NCI-H128 (cell line): ENCODE results near the gene UPK2.

Experiments
- DNase-seq: peaks from one replicate; lab custom pipeline; 2025; ENCODE audit not compliant: unreplicated experiment; lab: John Stamatoyannopoulos, UW

The UPK2 gene

DNA sequence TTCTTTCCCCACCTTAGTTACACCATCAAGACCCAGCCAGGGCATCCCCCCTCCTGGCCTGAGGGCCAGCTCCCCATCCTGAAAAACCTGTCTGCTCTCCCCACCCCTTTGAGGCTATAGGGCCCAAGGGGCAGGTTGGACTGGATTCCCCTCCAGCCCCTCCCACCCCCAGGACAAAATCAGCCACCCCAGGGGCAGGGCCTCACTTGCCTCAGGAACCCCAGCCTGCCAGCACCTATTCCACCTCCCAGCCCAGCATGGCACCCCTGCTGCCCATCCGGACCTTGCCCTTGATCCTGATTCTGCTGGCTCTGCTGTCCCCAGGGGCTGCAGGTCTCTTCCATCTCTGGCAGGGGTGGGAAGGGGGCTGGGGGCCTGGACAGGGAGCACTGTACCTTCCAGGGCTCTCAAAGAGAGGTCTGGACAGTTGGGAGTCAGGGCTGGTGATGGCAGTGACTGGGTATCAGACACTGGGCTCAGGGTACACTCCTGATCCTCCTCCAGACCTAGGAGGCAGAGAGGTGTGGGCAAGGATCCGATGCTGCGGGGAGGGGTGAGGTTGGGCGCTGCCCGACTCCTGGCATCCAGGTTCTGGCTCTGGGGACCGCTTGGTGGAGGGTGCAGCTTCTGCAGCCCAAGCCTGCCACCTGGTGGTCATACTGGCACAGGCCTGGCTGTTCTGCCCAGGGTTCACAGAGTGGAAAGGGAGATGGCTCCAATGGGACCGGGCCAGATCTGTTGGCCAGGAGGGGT, at the start of gene UPK2:
Gene UPK2 (plus strand): TSS at position 205 of the 753 bp plus-strand sequence. CDS start 53 bp downstream, at position 258.
- peak; percentile 52 for DNase-seq

DNA sequence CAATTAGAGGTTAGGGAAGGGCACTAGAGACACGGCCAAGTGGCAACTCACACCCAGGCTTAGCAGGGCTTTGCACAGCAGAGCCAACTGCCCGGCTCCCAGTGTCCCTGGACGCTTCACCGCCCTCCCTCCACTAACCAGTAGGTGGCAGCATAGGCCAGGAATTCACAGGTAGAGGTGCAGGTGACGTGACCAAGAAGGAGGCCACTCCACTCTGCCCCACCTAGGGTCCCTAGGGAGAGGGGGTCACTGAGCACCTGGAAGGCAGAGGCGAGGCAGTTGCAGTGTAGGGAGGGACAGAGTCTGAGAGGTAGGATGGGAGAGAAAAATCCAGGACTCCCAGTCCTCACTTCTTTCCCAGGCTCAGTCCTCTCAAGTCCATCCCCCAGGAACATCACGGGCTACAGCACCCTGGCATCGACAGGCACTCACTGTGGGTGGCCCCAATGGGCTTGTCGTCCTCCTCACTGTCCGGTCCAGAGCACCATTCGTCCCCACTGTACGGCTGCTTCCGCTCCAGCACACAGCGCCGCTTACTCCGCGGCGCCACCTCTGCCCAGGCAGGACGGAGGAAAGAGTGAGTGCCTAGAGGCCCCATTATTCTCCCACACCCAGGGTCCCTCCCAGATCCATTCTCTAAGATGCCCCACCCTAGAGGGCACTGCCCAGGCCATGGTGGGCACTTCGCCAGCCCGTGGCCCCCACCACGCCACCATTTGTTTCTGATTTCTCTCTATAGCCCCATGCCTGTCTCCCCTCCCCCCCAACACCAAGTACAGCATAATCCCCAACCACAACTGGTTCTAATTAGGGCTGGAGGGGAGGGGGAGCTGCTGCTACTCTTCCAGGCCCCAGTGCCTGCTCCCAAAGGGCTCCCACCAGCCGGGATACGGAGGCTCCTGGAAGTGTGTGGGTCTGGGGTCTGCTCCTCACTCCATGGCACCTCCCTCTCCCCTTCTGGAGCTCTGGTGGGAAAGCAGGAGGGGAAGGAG, 48.8 kb upstream of the UPK2 start:
- DNase-seq = peak; percentile 74

DNA sequence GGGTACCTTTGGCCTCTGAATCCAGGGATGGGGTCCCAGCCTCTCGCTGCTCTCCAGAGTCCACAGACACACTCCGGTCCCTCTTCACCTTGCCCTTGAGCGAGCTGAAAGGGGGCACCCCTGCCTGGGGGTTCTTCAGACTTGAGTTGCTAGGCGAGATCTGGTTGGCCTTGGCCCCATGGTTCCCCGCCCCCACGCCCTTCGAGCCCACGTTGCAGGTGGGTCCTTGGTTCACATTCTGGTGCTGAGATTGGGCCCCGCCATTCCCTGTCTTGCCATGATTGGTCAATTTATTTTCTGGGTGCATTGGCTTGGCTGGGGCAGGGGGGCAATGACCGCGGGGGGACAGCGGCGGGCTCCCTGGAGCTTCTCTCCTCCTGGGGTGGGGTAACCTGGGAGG, 47.8 kb upstream of the UPK2 start:
- no peak for DNase-seq

DNA sequence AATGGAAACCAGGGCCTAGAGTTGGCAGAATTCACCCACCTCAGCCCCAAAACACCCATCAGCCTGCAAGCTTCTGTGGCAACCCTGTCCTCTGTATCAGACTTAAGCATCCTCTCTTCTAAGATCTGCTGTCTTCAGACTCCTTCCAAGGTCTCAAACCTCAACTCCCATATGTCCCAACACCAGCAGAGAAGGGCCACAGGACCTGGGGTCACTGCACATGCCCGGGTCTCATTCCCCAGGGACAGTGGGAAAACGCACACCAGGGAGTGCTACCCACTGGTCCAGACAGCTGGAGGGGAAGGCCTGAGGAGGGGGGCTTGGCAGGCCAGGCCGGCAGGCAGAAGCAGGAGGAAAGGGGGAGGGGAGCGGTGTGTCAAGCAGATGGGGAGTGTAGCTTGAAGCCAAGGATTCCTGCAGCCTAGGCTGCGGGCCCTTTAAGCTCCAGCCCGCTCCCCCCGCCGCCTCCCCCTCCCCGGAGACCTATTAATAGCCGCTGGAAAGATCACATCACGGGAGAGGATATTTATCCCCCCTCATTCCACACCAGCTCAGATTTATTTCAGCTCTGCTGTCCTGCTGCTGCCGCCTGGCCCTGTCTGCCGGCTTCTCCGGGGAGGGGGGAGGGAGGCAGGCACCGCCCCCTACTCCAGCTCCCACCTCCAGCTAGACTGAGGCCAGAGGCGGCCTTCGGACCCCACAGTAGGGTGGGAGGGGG, 47.0 kb upstream of the UPK2 start:
- DNase-seq = no peak

DNA sequence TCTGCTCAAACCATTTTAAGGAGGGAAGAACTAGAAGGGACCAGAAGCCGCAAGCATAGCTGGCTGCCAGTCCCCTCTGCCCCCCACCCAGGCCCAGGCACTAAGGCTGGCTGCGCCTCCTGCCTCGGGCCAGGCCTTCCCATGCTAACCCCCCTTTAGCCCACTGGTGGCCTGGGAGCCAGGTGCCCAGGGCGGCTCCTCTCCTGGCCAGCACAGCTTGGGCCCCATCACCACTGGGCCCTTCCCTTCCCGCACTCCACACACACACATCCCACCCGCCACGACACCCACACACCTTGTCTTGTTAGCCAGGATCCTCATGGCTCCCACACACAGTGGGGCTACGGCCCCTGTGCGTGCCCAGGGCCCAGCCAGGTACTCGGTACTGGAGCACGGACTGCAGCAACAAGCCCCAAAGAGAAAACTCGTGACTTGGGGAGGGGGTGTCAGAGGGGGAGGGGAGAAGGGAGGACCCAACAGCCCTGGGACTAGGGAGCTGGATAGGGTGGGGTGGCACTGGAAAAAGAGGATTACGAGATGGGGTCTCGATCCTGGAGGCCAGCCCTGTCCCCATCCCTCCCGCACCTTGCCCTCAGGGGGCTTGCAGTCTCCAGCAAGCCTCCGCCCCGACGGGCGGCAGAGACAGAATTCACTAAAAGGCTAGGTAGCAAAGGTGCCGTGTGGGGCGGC, 46.3 kb upstream of the UPK2 start:
- no peak for DNase-seq

DNA sequence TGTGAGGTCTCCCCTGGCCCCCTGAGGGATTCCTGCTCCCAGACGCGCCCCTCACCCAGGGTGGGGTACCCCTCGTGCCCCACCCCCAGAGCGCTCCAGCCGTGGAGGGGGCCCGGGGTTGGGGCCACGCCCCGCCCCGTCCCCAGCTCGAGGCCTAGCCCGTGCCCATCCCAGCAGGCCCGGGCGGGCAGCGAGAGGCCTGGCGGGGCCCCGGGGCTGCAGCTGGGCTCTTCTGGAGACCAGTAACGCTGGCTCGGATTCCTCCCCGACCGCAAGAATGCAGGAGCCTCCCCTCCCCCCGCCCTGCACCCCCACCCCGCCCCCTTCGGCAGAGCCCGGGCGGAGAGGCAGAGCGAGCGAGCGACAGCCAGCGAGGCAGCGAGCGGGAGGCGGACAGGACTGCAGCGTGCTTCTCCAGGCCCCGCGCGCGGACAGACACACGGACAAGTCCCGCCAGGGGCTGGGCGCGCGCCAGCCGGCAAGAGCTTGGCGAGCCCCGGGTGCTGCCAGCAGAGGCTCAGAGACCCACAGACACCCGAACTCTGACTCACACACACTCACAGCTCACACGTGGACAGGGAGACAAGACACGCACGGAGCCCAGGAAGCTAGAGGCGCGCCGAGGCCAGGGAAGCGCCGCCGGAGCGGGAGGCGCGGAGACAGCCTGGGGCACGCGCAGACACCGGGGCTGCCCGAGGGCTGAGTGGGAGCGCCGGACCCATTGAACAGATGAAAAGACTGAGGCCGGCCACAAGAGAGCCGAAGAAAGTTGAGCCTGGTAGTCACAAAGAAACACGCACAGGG, 45.6 kb upstream of the UPK2 start:
- no peak for DNase-seq

DNA sequence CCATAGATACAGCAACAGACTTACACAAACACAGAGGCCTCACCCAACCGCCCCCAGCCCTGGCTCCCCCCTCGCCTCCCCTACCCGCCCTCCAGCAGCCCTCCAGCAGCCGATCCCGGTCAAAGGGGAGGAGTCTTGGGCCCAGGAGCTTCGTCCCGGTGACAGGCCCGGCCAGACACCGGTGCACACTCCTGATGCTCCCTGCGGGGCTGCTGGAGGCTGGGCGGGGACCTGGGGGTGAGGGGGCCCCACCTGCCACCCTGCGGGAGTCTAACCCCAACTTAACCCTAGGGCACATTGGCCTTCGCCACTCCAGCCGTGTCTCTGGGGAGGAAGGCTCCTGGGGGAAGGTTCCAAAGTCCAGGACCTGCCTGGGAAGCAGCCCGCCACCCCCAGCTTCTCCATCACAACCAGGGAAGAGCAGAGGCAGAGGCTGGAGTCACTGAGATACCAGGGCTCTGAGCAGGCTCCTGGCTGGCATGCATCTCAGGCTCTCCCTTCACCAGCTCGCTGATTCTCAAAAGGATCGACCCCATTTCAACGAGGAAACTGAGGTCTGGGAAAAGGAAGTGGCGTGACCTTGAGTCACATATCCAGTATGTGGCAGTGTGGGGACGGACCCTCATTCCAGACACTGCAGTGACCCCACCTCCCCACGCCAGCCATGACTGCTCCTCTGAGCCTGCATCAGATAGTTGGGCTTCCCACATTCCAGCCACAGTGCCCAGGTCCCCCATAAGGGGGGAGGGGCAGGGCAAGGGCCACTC, 44.8 kb upstream of the UPK2 start:
- DNase-seq = no peak

DNA sequence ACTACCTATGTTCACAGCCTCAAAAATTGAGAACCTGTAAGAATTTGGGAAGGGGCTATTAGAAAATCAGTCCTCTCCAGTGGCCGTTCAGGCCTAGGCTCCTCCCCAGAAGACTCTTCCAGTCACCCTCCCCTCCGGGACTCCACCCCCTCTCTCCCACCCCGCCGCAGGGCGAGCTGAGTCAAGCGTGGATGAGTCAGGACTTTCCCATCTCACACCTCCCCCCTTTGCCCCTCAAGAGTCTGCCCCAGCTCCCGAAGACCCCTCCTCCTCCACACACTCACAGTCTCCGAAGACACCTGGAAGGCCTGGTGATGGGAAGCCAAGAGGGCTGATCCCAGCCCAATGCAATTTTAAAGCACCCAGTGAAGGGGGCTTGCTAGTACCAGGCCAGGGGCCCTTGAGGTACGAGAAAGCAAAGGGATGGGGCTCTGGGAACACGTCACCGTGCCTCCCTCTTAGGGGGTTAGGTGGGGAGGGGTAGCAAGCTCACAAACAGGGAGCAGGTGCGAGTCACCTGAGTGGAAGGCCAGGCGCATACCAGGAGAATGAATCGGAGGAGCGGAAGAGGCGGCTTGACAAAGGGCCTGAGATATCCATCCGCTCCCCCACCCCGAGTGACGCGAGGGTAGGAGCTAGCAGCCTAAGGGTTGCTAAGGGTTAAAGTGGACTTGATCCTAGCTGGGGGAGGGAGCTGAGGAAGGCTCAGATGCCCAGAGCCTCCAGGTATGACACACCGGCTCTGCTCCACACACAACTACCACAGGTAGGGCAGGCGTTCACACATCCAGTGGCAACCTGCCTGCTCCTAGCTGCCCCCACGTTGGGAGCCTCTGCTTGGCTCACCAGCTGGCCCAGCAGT, 44.0 kb upstream of the UPK2 start:
- no peak for DNase-seq

DNA sequence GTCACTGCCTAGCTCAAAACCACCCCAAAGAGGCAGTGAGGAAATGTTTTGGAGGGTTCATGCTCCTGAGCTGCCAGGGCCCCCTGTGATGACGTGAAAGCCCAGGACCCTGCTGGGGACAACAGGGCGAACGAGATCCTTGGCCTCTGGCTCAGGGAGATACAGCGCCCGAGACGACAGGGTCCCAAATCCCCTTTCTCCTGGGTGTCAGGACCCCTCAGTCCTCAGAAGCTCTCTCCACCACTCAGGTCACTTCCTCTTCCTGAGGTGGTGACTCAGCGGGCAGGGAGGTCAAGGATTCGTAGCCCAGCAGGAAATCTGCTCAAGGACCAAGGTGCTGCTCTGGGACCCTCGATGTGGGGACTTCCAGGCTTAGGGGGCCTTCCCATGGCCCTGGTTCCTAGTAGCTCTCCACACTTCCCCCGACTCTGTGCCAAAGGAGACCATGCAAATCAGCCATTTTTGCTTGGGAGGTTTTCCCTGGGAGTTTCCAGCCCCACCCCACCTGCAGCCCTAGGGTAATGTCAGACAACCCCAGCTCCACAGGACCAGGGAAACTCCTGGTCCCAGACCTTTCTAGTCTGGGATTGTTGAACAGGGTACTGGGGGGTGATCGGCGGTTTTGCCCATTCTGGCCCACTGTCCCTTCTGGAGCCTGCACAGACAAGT, 43.2 kb upstream of the UPK2 start:
- no peak for DNase-seq

DNA sequence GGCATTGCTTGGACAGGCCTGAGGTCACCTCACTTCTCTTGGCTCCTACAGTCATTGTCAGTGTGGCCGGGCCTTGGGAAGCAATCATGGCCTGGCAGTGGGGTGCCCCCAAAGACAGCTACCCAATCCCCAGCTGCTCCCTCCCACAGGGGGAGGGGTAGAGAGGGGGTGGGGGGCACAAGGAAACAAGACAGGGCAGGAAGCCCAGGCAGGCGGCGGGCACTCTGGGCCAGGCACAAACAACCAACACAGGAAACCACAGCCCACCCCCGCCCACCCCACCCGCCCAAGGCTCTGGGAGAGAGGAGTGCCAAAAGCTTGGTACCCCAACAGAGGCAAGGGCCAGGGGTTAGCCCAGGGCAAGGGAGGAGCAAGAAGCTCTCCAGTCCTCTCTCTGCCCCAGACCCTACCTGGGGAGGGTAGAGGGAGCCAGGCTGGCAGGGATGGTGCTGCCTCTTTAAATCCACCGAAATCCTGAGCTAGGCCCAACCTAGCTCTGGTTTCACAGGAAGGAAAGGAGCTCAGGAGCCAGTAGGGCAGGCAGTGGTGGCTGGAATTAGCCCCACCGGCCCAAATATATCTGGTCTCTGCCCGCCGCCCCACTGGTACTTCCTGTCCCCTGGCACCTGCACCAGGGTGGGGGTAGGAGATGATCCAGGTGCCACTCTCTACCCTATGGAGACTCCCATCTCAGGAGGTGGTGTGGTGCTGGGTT, 42.5 kb upstream of the UPK2 start:
- DNase-seq = no peak

DNA sequence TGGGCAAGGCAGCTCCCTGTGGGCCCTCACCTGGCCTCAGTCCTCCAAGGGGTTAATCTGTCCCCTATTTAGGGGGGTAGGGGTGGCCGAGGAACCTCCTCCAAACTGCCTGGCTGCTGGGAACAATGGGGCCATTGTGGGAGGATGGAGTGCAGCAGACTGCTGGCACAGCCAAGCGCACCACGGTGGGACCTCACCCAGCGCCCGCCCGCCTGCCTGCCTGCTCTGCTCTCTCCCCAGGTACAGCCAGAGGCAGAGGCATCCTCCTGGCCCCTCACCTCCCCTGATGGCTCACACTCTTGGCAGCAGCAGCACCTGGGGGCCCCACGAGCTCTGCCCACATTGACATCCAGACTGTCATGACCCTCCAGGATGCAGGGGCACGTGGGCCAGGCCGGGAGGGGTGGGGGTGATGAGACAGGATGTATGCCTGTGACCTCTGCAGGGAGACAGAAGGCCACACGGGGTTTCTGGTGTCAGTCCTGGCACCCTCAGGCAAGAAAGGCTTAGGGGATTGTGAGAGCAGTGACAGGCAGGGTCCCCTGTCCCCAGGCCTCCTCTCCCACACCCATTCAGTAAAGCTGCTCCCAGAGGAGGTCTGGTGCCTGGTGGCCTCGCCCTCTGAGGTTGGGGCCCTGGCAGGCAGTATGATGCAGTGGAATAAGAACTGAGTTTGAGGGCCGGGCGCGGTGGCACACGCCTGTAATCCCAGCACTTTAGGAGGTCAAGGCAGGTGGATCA, 41.8 kb upstream of the UPK2 start:
- DNase-seq = no peak

DNA sequence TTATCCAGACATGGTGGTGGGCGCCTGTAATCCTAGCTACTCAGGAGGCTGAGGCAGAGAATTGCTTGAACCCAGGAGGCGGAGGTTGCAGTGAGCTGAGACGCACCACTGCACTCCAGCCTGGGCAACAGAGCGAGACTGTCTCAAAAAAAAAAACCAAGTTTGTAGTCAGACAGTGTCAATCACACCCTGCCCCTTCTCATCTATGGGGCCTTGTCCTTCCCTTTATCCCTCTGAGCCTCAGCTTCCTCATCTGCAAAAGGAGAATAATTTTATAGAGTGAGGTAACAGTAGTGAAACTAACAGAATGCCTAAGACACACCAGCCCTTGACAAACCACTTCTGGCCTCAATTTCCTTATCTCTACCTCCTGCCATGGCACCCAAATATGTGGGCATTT, 41.1 kb upstream of the UPK2 start:
- DNase-seq = no peak

DNA sequence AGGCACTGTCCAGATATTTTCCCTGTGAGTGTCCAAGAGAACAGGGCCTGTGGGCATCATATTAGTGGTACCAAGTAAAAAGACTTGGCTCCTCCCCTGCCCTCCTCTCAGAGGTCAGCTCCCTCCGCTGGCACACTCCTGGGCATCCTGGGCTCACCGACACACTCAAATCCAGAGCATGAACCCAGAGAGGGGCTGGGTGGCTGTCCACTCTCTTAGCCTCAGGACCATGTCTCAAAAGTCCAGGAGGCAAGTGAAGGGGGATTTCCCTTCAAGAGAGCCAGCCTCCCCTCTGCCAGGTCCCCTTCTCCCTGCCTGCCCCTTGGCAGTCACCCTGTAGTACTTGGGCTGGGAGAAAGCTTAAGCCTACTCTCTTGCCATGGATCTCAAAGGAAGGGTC, 40.7 kb upstream of the UPK2 start:
- DNase-seq = no peak

DNA sequence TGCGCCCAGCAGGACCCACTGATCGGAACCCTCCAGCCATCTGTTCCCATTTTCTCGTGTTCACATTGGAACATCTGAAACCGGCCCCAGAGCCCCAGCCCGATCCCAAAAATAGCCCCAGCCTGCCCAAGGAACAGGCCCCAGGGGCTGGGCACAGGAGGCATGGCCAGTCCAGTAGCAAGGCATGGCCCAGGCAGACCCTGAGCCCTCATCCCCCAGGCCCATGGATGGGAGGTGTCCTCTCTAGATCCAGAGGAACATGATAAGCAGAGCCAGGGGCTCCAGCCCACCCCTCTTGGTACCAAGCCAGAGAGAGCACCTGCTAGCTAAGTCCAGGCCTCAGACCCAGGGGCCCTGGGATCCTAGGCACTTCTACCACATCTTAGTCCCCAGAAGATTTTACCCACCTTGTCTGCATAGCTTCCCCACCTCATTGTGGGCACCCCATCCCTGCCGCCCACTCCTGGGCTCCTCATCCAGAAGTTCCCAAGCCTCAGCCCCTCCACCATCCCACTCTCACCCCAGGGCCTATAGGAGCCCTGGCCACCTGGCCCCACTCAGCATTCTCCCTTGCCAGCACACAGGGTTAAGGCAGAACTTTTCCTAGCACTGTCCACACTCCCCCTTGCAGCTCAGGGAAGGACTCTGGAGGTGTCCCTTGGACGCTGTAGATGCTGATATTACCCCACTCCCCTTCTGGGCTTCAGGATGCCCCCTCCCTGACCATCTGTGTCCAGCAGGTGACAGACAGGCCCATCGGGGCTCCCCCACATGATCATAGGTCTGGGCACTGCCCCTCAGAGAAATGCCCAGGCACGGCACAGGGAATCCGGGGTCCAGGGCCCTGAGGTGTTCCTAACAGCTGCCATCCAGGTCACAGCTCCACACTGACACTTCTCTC, 39.9 kb upstream of the UPK2 start:
- no peak for DNase-seq

DNA sequence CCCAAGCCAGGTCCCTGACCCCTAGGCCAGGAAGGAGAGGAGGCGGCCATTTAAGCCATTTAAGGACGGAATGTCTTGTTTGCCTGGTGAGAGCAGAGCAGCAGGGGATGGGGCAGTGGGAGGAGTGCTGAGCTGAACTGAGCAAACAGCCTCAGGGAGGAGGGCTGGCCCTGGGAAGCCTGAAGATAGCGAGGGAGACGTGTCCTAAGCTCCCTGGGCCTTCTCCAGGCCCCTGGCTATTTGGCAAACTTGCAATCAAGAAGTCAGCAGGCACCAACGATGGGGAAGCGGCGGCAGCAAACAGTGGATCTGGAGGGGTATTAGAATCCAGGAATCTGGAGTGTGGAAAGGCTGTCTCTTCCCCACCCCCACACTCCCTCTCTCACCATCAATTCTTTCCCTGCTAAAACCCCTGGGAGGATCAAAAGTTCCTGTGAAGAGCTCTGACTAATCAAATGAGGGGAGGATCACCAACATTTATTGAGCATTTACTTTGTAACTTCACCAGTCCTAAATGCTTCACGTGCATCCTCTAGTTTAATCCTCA, 39.2 kb upstream of the UPK2 start:
- no peak for DNase-seq
